ENCODE results near the gene SSTR3.

SSTR3 gene

DNA sequence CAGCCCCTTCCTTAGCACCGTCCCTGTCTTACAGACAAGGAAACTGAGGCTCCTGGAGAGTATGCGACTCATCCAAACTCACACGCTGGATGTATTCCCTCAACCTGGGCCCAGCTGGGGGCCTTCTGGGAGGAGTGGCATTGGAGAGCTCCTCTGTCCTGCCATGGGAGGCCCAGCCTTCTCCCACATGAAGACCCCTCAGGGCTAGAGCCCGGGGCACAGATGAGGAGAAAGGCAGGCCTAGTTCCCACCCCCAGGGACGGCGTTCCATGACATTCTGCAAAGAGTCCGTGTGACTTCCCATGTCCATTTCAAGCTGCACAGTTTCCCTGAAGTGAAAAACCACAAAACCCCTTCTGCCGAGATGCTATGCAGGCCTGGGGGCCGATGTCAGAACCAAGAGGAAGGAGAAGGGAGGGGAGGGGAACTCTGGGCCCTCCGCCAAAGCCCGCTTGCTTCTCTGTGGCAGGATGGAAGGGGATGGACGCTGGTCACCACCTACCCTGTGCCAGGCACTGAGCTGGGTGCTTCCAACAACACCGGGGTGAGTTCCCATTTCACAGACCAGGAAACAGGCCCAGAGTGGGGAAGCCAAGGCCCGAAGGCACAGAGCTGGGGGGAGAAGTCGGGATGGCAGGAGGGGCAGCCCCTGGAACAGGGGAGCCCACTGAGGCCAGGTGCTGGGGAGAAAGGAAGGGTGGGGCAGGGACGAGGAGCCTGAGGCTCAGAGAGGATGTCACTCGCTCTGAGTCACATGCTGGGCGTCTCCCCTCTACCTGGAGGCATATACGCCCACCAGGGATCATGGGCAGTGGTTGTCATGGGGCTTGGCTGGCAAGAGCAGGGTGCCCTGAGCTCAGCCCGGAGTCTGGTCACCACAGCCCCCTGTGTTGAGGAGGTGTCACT lies 16.1 kb upstream of the SSTR3 start:
- peak; percentile 71 for DNase-seq

DNA sequence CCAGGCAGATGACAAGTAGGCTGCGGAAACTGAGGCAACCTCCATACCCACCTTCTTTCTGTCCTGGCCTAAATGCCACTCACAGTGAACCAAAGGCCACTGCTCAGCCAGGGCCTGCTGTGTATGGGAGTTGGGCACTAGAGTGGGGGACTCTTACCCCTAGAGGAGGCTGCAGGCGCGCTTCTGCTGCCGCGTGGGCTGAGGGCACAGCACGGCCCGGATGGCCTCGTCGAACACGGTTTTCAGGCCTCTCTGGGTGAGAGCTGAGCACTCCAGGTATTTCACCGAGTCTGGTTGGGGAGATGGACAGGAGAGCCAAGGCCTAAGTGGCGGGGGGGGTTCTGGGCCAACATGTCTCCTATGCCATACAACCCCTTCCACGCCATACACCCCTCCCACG lies 14.2 kb upstream of the SSTR3 start:
- DNase-seq = no peak

DNA sequence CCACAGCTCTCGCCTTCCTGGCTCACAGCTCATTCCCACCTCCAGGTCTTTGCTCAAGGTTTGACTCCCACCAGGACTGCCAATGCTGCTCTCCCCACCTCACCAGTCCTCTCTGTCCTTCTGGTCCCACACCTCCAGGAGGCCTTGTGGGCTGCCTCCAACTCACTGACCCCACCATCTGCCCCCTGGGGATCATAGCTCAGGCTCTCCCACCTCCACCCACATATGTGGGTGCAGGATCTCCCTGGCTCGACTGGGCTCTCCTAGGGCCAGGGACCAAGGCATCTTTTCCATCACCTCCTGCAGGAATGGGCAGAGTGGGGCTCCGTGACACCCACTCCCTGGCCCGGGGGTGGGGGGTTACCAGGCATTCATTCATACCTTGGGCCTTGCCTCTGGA lies 13.8 kb upstream of the SSTR3 start:
- no peak for DNase-seq

DNA sequence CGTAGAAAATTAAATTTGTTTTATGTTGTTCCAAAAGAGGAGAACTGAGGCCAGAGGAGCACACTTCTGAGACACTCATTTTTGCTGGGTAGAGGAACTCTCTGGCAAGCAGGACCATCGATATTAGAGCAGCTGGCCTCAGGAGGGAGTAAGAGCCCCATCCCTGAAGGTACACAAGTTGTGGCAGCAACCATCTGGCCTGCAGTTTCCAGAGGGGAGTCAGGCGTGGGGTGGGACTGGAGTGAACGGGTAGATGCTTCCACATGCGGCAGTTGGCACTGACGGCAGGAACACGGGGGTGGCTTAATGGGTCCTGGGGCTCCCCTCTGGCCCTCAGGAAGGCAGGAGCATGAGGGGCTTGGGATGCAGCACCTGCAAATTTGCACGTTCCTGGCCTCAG lies 13.2 kb upstream of the SSTR3 start:
- no peak for DNase-seq

DNA sequence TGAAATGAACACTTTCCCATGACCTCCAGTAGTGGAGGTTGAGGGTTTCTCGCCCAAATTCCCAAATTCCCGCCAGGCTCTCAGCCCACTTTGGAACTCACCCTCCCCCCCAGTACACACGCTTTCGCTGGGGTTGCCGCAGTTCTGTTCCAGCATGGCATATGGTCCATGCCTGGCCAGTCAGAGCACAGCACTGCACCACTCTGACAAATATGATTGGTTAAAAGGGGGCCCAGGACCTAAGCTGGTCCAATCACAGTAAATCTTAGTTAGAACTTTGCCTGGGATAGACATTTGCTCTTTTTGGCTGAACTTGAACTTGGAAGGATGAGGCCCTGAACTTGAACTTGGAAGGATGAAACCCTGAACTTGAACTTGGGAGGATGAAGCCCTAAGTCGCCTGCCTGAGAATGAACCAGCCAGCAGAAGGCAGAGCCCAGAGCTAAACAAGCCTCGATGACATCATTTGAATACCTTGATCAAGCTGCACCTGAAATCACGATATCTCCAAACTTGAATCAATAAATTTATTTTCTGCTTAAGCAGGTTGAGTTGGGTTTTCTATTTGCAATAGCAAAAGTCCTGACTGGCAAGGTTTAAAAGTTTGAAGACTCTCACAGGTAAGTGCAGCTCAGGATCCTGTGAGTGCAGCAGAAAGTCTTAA lies 12.6 kb upstream of the SSTR3 start:
- no peak for DNase-seq

DNA sequence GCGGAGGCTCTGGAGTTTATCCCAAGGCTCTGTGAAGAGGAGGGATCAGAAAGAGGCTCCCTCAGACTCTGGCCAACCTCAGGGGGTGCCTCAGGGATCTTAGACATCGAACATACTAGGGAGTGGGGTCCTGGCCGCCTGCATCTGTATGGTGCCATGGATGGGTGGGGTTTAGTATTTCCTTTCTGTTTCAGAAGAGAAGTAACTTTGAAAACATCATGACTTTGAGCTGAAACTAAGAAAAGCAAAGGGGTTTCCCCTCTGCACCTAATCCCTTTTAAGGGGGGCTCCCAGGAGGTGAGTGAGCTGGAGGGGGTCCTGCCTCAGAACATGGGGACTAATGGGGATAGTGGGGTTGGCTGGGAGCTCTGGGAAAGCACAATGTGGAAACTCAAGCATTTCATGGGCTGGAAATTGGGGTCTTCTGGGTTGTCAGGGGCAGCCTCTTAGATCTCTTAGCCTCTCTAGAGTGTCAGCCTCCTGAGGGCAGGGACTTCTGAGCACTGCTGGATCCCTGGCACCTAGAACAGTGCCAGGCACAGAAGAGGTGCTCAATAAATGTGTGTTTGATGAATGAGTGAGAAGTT lies 11.8 kb upstream of the SSTR3 start:
- DNase-seq = no peak

DNA sequence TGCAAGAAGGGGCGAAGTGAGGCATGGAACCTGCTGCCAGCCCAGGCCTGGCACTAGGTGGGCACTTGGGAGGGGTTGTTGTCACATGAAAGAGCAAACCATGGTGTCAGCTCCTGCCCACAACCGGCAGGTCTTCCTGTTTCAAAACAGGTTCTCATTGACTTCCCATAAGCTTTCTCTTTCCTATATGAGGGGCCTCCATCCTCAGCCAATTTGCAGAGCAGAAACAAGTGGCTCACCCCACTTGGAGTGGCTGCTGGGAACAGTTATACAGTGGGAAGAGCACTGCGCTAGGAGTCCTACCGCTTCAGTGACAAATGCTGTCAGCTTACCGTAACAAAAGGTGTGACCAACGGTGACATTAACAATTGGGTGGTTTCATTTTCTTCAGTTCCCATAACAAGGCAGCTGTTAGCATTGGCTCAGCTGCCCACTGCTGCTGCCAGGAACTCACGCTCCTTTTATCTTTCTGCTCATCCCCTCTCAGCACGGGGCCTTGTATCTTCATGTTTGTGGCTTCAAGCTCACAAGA lies 10.2 kb upstream of the SSTR3 start:
- DNase-seq = no peak

DNA sequence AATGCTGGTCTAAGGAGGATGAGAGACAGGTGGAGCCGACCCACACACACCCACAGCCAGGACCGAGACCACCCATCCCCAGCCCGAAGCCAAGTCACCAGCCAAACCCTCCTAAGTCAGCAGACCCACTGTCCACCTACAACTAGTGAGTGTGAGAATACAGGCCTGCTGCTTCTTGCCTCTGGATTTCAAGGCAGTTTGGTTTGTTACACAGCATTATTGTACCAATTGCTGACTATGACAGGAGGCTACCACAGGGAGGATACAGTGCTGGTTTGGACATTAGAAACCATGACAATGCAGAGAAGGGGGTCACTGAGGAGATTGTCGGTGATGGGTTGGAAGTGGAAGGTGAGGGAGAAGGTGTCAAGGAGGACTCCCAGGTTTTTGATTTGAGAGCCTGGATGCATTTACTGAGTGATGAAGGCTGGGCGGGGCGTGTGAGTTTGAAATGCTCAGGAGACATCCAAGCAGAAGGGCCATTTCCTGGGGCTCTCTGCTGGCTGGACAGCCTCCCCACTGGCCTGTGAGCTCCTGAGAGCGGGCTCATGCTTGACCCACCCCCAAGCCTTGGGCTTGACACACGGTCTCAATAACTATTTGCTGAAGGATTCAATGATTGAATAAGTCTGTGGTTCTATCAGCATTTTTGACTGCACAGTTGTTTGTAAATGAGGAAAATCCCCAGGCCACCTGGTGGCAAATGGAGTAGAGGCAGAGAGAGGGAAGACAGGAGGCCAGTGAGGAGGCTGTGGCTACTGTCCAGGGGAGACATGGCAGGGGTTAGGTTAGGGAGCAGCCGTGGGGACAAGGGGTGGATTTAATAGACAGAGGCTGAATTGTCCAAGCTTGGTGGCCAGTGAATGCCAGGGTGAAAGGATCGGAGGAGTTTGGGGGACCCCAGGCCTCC lies 9.4 kb upstream of the SSTR3 start:
- DNase-seq = no peak

DNA sequence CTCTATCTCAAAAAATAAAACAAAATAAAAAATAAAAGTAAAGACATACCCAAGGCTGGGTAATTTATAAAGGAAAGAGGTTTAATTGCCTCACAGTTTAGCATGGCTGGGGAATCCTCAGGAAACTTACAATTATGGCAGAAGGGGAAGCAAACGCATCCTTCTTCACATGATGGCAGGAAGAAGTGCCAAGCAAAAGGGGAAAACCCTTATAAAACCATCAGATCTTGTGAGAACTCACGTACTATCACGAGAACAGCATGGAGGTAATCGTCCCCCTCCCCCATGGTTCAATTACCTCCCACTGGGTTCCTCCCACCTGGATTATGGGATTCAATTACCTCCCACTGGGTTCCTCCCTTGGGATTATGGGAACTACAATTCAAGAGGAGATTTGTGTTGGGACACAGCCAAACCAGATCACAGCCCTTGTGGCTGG lies 8.3 kb upstream of the SSTR3 start:
- no peak for DNase-seq

DNA sequence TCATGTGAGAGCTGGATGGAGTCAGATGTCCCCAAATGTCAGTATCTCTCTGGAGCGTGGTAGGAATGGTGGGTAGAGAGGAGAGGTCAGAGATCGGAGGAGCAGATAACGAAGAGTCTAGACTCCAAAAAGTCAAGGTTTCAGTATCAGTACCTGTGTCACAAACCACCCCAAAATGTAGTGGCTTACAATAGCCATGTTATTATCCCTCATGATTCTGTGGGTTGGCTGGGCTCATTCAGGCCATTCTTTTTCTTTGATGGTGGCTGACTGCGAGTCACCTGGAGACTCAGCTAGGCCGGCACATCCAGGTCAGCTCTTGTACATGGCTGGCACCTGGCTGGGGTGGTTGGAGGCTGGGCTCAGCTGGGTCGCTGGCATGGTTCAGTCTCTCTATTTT lies 7.3 kb upstream of the SSTR3 start:
- DNase-seq = no peak

DNA sequence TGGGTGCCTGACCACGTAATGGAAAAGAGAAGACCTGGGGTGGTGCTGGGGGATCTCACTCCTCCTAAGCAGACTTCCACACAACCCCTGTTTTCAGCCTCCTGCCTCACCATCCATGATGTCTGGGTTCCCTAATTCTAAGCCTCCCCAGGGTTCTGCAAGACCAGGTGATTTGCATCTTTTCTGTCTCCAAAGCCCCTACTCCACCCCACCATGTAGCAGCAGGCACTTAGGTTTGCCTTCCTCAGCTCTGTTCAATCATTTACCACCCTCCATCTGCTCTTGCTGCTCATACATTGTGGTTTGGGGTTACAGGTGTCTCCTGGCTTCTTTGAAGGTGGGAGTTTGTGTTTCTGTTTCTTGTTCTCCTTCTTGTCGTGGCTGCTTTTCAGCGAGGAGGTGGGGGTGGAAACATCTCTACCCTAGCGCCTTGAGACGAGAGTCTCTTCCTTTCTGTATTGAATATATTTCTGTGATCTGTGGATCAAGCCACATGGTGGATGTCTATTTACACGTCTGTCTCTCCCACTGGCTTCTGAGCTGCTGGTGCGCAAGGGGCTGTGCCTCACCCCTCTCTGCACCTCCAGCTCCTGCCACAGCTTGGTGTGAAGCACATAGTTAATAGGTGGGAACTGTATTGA lies 6.6 kb upstream of the SSTR3 start:
- DNase-seq = peak; percentile 67

DNA sequence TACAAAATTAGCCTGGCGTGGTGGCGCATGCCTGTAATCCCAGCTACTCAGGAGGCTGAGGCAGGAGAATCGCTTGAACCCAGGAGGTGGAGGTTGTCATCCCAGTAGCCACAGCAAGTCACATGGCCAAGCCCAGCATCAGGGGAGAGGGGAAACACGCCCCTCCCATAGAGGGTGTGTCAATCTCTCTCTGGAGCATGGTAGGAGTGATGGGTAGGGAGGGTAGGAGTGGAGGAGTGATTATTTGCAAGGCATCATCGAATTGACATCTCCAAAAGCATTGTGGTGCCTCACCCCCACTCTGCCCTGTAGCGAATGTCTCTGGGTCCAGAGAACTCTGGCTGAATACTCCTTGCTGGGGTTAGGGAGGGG lies 6.1 kb upstream of the SSTR3 start:
- no peak for DNase-seq

DNA sequence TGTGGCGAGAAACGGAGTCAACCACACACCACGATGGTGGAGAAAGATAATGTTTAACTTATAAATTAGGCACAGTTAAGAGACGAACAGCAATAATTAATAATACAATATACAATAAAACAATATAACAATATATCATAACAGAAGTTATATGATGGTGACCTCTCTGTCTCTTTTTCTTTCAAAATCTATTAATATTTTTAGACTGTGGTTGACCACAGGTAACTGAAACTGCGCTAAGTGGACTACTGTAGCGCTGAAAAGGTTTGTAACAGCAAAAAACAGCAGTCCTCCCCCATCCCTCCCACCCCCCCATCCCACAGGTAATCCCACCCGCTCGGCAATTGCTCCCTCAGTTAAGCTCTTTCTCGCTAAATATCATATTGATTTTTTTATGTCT lies 3.6 kb upstream of the SSTR3 start:
- DNase-seq = no peak

DNA sequence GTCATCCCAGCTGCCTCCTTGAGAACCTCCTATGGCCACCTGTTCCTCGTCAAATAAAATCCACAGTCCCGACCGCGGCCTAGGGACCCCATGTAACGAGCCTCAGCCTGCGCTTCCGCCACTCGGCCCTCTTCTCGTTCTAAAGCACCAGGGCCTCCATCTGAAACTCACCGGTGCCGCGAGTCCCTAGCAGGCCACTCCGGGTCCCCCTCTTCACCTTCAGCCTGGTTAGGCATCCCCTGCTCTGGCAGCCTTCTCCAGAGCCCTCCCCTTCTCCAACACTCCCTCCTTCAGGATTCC lies 2.4 kb upstream of the SSTR3 start:
- no peak for DNase-seq

DNA sequence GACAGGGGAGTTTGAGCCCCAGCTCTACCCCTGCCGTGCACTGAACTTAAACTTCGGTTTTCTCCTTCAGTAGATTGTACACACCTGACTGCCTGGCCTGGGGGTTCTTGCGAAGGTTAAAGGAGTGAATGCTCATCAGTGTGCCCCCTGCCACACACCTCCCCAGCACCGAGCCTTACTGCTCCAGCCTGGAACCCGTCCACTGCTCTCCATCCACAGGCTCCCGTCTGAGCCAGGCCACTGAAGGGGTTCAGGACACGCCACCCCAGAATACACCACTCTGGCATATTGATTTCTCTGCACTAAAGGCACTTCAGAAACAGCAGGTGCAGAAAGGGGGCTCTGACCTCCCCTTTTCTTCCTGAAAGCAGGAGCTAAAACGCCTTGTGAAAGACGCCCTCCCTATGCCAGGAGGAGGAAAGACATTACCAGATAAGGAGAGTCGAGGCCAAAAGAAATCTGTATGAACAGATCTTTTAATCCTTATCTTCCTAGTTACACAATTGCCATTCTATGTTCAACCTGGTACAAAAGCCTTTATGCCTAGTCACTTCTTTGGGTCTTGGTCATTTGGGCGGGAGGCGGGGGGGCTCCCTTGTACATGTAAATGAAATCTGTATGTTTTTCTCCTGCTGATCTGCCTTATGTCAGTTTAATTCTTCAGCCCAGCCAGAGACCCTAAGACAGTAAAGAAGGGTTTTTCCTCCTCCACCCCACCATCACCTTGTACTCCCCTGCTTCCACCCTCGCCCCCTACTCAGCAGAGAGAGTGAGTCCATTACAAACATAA lies 1.9 kb upstream of the SSTR3 start:
- no peak for DNase-seq

DNA sequence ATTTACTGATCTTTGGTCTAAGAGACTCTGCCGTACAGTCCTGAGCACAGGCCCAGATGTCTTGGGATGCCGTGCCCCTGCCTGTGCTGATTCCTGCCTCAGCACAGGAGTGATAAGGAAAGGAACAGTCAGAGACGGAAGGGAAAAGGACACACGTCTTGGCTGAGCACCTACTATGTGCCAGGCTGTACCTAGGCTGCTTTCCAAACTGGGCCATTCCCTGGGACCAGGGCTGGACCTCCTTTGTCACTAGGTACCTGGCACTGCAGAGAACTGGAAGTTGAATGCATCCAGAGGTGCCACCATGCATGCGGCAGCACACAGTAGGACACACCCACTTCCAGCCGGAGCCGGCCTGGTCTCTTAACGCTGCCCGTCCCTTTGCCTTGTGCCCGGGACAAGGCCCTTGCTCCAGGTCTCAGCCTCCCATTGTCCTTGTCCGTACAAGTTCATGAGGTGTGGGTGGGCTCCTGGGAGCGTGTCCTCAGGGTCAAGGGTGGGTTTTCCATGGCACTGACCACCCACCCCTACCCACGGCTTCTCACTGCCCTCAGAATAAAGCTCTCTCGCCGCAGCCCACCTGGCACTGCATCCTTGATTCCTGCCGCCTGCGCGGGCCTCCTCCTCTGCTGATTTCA lies 1.1 kb upstream of the SSTR3 start:
- no peak for DNase-seq

DNA sequence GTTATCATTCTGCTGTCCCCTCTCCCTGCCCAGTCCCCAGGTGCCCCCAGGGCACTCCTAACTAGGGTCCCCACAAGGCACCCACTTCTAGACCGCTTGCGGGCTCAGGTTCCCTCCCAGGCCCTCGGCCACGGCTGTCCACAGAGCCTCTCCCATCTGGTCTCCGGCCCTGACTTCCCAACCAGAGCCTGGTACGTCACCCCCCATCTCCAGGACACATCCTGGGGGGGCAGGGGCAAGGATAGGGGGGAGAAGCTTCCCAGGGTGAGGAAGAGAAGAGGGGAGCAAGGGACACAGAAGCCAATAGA lies 457 bp downstream of the SSTR3 start:
- no peak for DNase-seq

DNA sequence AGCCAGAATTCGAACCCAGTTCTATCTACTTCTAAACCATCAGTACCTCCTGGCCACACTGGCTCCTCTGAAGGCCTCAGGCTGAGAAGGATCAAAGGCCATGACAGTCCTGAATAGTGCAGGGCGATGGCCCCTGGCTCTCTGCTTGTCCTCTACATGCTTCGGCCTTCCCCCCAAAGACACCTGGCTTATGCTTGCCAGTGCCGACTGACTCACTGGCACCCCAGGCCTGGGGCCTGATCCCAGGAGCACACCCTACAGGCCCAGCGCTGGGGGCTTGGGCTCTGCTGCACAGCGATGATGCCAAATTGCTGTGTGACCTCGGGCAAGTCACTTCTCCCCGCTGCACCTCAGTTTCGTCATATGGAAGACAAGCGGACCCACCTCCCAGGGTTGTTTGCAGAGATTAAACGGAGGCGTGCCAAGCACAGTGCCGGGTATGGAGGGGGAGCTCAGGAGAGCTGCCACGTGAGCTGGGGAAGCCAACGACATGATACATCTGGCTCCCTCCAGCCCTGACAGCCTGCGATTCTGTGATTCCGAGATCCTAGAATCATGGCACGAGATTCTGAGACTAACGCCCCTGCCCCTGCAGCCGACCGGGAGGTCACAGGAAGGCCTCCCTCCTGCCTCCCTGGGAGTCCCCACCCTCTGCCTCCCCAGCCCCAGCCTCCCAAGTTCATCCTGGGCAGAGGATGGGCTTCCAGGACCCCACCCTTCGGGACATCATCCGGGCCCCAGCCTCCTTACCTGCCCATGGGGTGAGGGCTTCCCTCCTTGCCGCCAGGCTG lies 1.0 kb downstream of the SSTR3 start:
- no peak for DNase-seq

DNA sequence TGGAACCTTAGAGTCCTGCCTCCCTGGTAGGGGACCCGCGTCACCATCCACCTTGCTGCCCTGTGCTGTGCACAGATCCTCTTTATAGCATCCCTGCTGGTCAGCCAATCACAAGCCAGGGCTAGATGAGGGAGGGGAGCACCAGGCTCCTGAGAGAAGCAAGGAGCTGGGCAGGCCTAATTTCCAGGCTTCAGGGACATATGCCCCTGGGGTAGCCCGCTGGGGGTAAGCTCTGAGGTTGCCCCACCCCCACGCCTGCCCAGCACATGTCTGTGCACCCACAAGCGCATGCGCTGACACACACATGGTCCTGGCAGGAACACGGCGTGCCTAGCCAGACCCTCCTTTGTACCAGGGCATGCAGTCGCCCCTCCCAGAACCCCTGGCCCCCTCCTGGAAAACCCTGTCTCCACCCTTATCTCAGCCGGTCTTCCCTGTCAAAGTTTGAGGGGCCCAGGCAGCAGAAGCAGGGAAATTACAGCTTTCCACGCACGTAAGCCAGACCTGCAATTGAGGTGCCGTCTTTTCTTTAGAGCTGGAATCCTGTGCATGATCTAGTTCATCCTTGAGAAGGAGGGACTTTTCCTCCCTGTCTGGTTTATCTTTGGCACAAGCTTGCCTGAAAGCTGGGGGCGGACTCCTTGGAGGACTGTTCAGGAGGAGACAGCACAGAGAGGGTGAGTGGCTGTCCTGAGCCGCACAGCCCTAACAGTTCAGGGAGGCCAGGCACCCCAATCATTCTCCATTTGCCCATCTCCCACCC lies 2.1 kb downstream of the SSTR3 start:
- no peak for DNase-seq

Data from activated CD8-positive, alpha-beta memory T cell treated with anti-CD3 and anti-CD28 coated beads, Interleukin-2, amount 50 U/mL, for 4 hours (primary cell).